Sigmoid colon (tissue), 7 donors: ENCODE data around the gene RUNX1. TPM values are rescaled to one million over a fixed set of nuclear protein-coding genes. Genes with fewer than 3 reads are reported as not detected.

Experiments
- DNase-seq: peaks from one replicate; pipeline ENCODE4 v3.0.0-alpha.2; 2019
- H3K27ac ChIP-seq, 4 donors: fragments of 200-600 bp; sonication (generic); one replicate each; pipeline ENCODE4 v1.5.1; 2016 to 2019; ENCODE audit warnings: mild to moderate bottlenecking in 1 of 4
- H3K27me3 ChIP-seq, 3 donors: fragments of 200-600 bp; sonication (generic); one replicate each; pipeline ENCODE4 v1.5.1; 2019; ENCODE audit warnings: mild to moderate bottlenecking in 1 of 3
- H3K36me3 ChIP-seq, 4 donors: fragments of 200-600 bp; sonication (generic); one replicate each; pipeline ENCODE4 v1.5.1; 2016 to 2019
- H3K4me1 ChIP-seq, 4 donors: fragments of 200-600 bp; sonication (generic); one replicate each; pipeline ENCODE4 v1.5.1; 2017 to 2019
- H3K4me3 ChIP-seq, 4 donors: fragments of 200-600 bp; sonication (generic); one replicate each; pipeline ENCODE4 v1.5.1; 2017 to 2019; ENCODE audit warnings: mild to moderate bottlenecking in 2 of 4, moderate library complexity in 1 of 4
- H3K9me3 ChIP-seq, 4 donors: fragments of 200-600 bp in 3 of 4; sonication (generic) in 3 of 4; one replicate each; pipeline versions ENCODE4 v1.5.1 to v1.6.1; 2013 to 2019
- CTCF ChIP-seq, 4 experiments: fragments of 450-650 bp in 3 of 4; fragments of 200-600 bp in 1 of 4; IDR thresholded peaks; one replicate each; pipeline ENCODE4 v1.5.1; 2016 to 2019; ENCODE audit warnings: antibody characterized with exemption in 4 of 4, mild to moderate bottlenecking in 3 of 4, moderate library complexity in 2 of 4
- EP300 ChIP-seq, 4 donors: sonication (generic); formaldehyde crosslinking; IDR thresholded peaks; one replicate each; pipeline ENCODE4 v1.6.1; 2017; ENCODE audit warnings: antibody characterized with exemption in 4 of 4
- POLR2A ChIP-seq, 2 donors: fragments of 450-650 bp; IDR thresholded peaks; one replicate each; pipeline ENCODE4 v1.6.1; 2016; ENCODE audit warnings: antibody characterized with exemption in 2 of 2, mild to moderate bottlenecking in 2 of 2, moderate library complexity in 2 of 2
- POLR2AphosphoS5 ChIP-seq, 4 donors: sonication (generic); formaldehyde crosslinking; IDR thresholded peaks; one replicate each; pipeline ENCODE4 v1.6.1; 2017; ENCODE audit warnings: antibody characterized with exemption in 4 of 4
- WGBS, 2 donors: extraction: QIAGEN DNeasy Blood & Tissue Kit; methylation state at CpG; one replicate each; pipeline ENCODE4 v1.1.7; 2013; 5-methylcytosine and 5-hydroxymethylcytosine counted together
- intact Hi-C: fragments of 100-400 bp; cut with DNase I; formaldehyde crosslinking; loops from one replicate; pipeline ENCODE4 v1.15.1; 2023
- polyA plus RNA-seq, 3 donors: library from polyadenylated mRNA; stranded (reverse); fragments of 200-250 nt; gene quantifications; one replicate each; pipeline ENCODE4 v1.2.3, GENCODE V29; 2013
- total RNA-seq, 4 donors: library from RNA; depleted of rRNA; stranded (reverse); fragments of >200 nt; gene quantifications; one replicate each; pipeline ENCODE4 v1.1.0, GENCODE V29; 2016
- donor health status: healthy with polysubstance abuse.
- donor health status: Bipolar disorder and iron deficiency.
- donor health status: healthy.

The RUNX1 gene
- total and polyA plus RNA-seq, 7 donors = 2.8 to 23.3 (median 7.5) TPM

DNA sequence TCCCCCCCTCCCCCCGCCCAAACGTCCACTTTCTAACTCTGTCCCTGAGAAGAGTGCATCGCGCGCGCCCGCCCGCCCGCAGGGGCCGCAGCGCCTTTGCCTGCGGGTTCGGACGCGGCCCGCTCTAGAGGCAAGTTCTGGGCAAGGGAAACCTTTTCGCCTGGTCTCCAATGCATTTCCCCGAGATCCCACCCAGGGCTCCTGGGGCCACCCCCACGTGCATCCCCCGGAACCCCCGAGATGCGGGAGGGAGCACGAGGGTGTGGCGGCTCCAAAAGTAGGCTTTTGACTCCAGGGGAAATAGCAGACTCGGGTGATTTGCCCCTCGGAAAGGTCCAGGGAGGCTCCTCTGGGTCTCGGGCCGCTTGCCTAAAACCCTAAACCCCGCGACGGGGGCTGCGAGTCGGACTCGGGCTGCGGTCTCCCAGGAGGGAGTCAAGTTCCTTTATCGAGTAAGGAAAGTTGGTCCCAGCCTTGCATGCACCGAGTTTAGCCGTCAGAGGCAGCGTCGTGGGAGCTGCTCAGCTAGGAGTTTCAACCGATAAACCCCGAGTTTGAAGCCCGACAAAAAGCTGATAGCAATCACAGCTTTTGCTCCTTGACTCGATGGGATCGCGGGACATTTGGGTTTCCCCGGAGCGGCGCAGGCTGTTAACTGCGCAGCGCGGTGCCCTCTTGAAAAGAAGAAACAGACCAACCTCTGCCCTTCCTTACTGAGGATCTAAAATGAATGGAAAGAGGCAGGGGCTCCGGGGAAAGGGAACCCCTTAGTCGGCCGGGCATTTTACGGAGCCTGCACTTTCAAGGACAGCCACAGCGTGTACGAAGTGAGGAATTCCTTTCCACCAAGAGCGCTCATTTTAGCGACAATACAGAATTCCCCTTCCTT is 158.1 kb downstream of the RUNX1 start:
- Histone ChIP-seq H3K27ac (peak overlapping the region; percentile 78 to 93 (median 87)), H3K27me3 (peaks cover 20 to 61% (median 44%) of the 10 kb centered on the region in 3 donors)
- WGBS, 2 donors = 9 to 20% methylated on average over 60 of the region's 60 CpGs

GRCh38 chr21:34890470-34890723 is 158.7 kb downstream of the RUNX1 start:
- Histone ChIP-seq H3K9me3 (no peaks in the 10 kb centered on the region), H3K4me3 (peak overlapping the region in 3 of 4 donors; percentile 55 to 81 (median 79)), H3K27ac (peak overlapping the region; percentile 78 to 93 (median 87)), H3K27me3 (peaks cover 20 to 66% (median 48%) of the 10 kb centered on the region in 3 donors), H3K36me3 (no peaks in the 10 kb centered on the region), H3K4me1 (peaks cover 0 to 48% (median 44%) of the 10 kb centered on the region in 4 donors)
- intact Hi-C loops = loop anchor here (1.0 to 5.0 kb wide), 4 partner anchors 162 to 1047 kb away; no protein-coding TSS in a partner anchor
- TF ChIP-seq POLR2A (IDR thresholded peaks at IDR 0.05) = no peak
- no peak for TF ChIP-seq EP300 (IDR thresholded peaks at IDR 0.05)
- TF ChIP-seq POLR2AphosphoS5 (IDR thresholded peaks at IDR 0.05) = no peak
- TF ChIP-seq CTCF (IDR thresholded peaks at IDR 0.05) = no peak
- DNase-seq = no peak
- WGBS, 2 donors = 7 to 19% methylated on average over 14 of the region's 14 CpGs

More for the DNA sequence above, 158.1 kb downstream of the RUNX1 start:
- peaks cover 0 to 44% (median 40%) of the 10 kb centered on the region in 4 donors for H3K4me1 ChIP-seq
- TF ChIP-seq EP300 (IDR thresholded peaks at IDR 0.05) (no peak), POLR2AphosphoS5 (IDR thresholded peaks at IDR 0.05) (no peak), CTCF (IDR thresholded peaks at IDR 0.05) (no peak), POLR2A (IDR thresholded peaks at IDR 0.05) (no peak)
- no peaks in the 10 kb centered on the region for H3K36me3 ChIP-seq
- peak overlapping the region in 3 of 4 donors; percentile 55 to 81 (median 79) for H3K4me3 ChIP-seq
- no peaks in the 10 kb centered on the region for H3K9me3 ChIP-seq
- DNase-seq = peak; percentile 75
- intact Hi-C loops = loop anchor here (1.0 to 5.0 kb wide), 4 partner anchors 161 to 1046 kb away; no protein-coding TSS in a partner anchor

- Histone ChIP-seq H3K36me3 (no peaks in the 10 kb centered on the region), H3K27ac (peak overlapping the region; percentile 78 to 93 (median 87)), H3K4me3 (peak overlapping the region; percentile 50 to 81 (median 67)), H3K9me3 (no peaks in the 10 kb centered on the region), H3K27me3 (peaks cover 20 to 72% (median 53%) of the 10 kb centered on the region in 3 donors), H3K4me1 (peaks cover 0 to 48% (median 46%) of the 10 kb centered on the region in 4 donors)
- intact Hi-C loops = loop anchor here (1.0 to 5.0 kb wide), 9 partner anchors 93 to 1047 kb away; no protein-coding TSS in a partner anchor
- TF ChIP-seq POLR2AphosphoS5 (IDR thresholded peaks at IDR 0.05) (no peak), CTCF (IDR thresholded peaks at IDR 0.05) (peak in 2 of 4 experiments; percentile 19 to 89), EP300 (IDR thresholded peaks at IDR 0.05) (peak in 1 of 4 donors; percentile 7), POLR2A (IDR thresholded peaks at IDR 0.05) (no peak)
- WGBS, 2 donors = 1% methylated on average over 98 of the region's 98 CpGs
- DNase-seq = peak; percentile 86
These were observed 159.2 kb downstream of the RUNX1 start for GRCh38 chr21:34889676-34890469.

- DNase-seq = peak; percentile 75
- H3K4me1 ChIP-seq = peaks cover 0 to 48% (median 46%) of the 10 kb centered on the region in 4 donors
- 1% methylated on average over 45 of the region's 45 CpGs for WGBS, 2 donors
- H3K27ac ChIP-seq = peak overlapping the region; percentile 78 to 93 (median 87)
- no peaks in the 10 kb centered on the region for H3K9me3 ChIP-seq
- peak overlapping the region; percentile 50 to 81 (median 67) for H3K4me3 ChIP-seq
- peaks cover 20 to 74% (median 54%) of the 10 kb centered on the region in 3 donors for H3K27me3 ChIP-seq
- H3K36me3 ChIP-seq = no peaks in the 10 kb centered on the region
- intact Hi-C loops = loop anchor here (2.0 to 5.0 kb wide), 5 partner anchors 92 to 953 kb away; no protein-coding TSS in a partner anchor
- TF ChIP-seq POLR2A (IDR thresholded peaks at IDR 0.05) (no peak), POLR2AphosphoS5 (IDR thresholded peaks at IDR 0.05) (no peak), EP300 (IDR thresholded peaks at IDR 0.05) (no peak), CTCF (IDR thresholded peaks at IDR 0.05) (no peak)
These were observed 159.8 kb downstream of the RUNX1 start for GRCh38 chr21:34889320-34889675.
